ENCODE measurements around the gene TNXB.

- TF ChIP-seq CTCF (IDR thresholded peaks at IDR 0.05) (no peak), POLR2A (IDR thresholded peaks at IDR 0.05) (no peak)
Measured at GRCh38 chr6:32088487-32089049, 20.6 kb downstream of the TNXB start.
